ENCODE results near the gene ZCCHC8. TPM values are rescaled to one million over a fixed set of nuclear protein-coding genes. Genes with fewer than 3 reads are reported as not detected.

ZCCHC8 gene
- polyA plus RNA-seq, 2 of the 4 experiments (the other 2 are of a cell fraction): 20.9 to 40.1 TPM

GRCh38 chr12:122505419-122506051, 4.8 kb upstream of the ZCCHC8 start:
- TF ChIP-seq ZSCAN20 (CRISPR knock-in tag; IDR thresholded peaks at IDR 0.05): no peak
- TF ChIP-seq HES2 (IDR thresholded peaks at IDR 0.05): no peak
- DNase-seq (ENCODE audit: low read depth in 1 of 2, low spot score in 1 of 2) (no peak), ATAC-seq (no peak), FAIRE-seq (no peak)
- H3K9me3 ChIP-seq: no peaks in the 10 kb centered on the region
- 92% methylated on average over 11 of the region's 11 CpGs for WGBS (ENCODE audit: missing lambda C conversion rate)
- POLR2A ChIA-PET: no interaction called here
- H3K4me3 ChIP-seq: no peak overlapping the region
- peaks cover 6% of the 10 kb centered on the region; the same call in 2 of the 3 replicates for H3K4me1 ChIP-seq
- no peak overlapping the region for H3K4me2 ChIP-seq
- H3K27ac ChIP-seq: no peak overlapping the region
- CTCF ChIA-PET: interaction anchor here (0.8 to 1.9 kb wide), 3 partner anchors 17 to 106 kb away, joined by 3 to 9 read pairs (median 4); no protein-coding TSS in a partner anchor

- ATAC-seq: no peak
- Histone ChIP-seq H3K4me1 (peaks cover 6% of the 10 kb centered on the region; the same call in 2 of the 3 replicates), H3K27ac (no peak overlapping the region), H3K4me3 (no peak overlapping the region), H3K9me3 (no peaks in the 10 kb centered on the region), H3K4me2 (no peak overlapping the region)
- no peak for DNase-seq (ENCODE audit: low read depth in 1 of 2, low spot score in 1 of 2)
- no peak for FAIRE-seq
- CTCF ChIA-PET: interaction anchor here (0.7 to 1.9 kb wide), 5 partner anchors 13 to 275 kb away, joined by 3 to 9 read pairs (median 4); no protein-coding TSS in a partner anchor
- 89% methylated on average over 6 of the region's 6 CpGs for WGBS (ENCODE audit: missing lambda C conversion rate)
- no peak for TF ChIP-seq TFCP2L1 (CRISPR knock-in tag; IDR thresholded peaks at IDR 0.05)
- no peak for TF ChIP-seq EHMT2 (IDR thresholded peaks at IDR 0.05; ENCODE audit: low read depth)
- TF ChIP-seq GATA3 (IDR thresholded peaks at IDR 0.05; ENCODE audit: borderline replicate concordance): 0 out of 2 replicates have a peak, but pooled peaks have one; percentile 20
- peak; percentile 63; the same call in 1 of the 2 replicates for TF ChIP-seq POLR2AphosphoS2 (conservative IDR thresholded peaks at IDR 0.05; ENCODE audit: low read length)
- TF ChIP-seq USF2 (IDR thresholded peaks at IDR 0.05): no peak
- TF ChIP-seq CBX8 (IDR thresholded peaks at IDR 0.05): no peak
- no peak for TF ChIP-seq REST (IDR thresholded peaks at IDR 0.05)
- TF ChIP-seq RARB (CRISPR knock-in tag; IDR thresholded peaks at IDR 0.05): 0 out of 2 replicates have a peak, but pooled peaks have one; percentile 31
- POLR2A ChIA-PET: interaction anchor here (0.6 to 1.3 kb wide), 2 partner anchors 23 to 32 kb away, joined by 5 read pairs; partner anchors contain the start of genes KNTC1 and RSRC2
Measured at GRCh38 chr12:122503783-122504590, 3.3 kb upstream of the ZCCHC8 start.

- CTCF ChIA-PET: interaction anchor here (1.3 kb wide), 1 partner anchor 104 kb away, joined by 5 read pairs; no protein-coding TSS in a partner anchor
- Histone ChIP-seq H3K4me2 (no peak overlapping the region), H3K4me1 (peaks cover 12% of the 10 kb centered on the region), H3K4me3 (no peak overlapping the region), H3K9me3 (no peaks in the 10 kb centered on the region), H3K27ac (no peak overlapping the region)
- 88% methylated on average over 3 of the region's 3 CpGs for WGBS (ENCODE audit: missing lambda C conversion rate)
- ATAC-seq (no peak), DNase-seq (ENCODE audit: low read depth in 1 of 2, low spot score in 1 of 2) (no peak), FAIRE-seq (no peak)
- TF ChIP-seq NPAS2 (CRISPR knock-in tag; IDR thresholded peaks at IDR 0.05; ENCODE audit: borderline replicate concordance) (no peak), POLR2A (IDR thresholded peaks at IDR 0.05; ENCODE audit: low read length) (no peak), REST (IDR thresholded peaks at IDR 0.05) (no peak), HOXB13 (CRISPR knock-in tag; IDR thresholded peaks at IDR 0.05; ENCODE audit: low read depth) (no peak), NR3C1 (IDR thresholded peaks at IDR 0.05) (no peak), E2F6 (IDR thresholded peaks at IDR 0.05; ENCODE audit: borderline replicate concordance, low read depth) (no peak), POLR2AphosphoS2 (conservative IDR thresholded peaks at IDR 0.05; ENCODE audit: low read length) (peak; percentile 64; the same call in 1 of the 2 replicates), KDM5A (IDR thresholded peaks at IDR 0.05) (no peak)
- POLR2A ChIA-PET: interaction anchor here (0.6 to 1.3 kb wide), 2 partner anchors 24 to 32 kb away, joined by 5 read pairs; partner anchors contain the start of genes KNTC1 and RSRC2
Measured at GRCh38 chr12:122503147-122503751, 2.5 kb upstream of the ZCCHC8 start.
